Common myeloid progenitor, CD34-positive (primary cell): ENCODE results near the gene FRMD8.

Experiments used
- CTCF ChIA-PET: fragments of 350-600 bp; sonication (Branson Sonifier 250); formaldehyde crosslinking; loops from one replicate; lab custom pipeline; 2021; ENCODE audit warnings: antibody characterized with exemption; lab: Charles Lee
- POLR2A ChIA-PET: fragments of 350-600 bp; sonication (Branson Sonifier 250); formaldehyde crosslinking; loops from one replicate; lab custom pipeline; 2021; ENCODE audit warnings: antibody characterized with exemption; lab: Charles Lee
- DNase-seq, 3 donors: peaks; one replicate each; pipeline versions ENCODE4 v3.0.0 to v3.0.0-alpha.2; 2013
- H3K27ac ChIP-seq, 2 experiments: 1 replicate in 1 of 2; 2 replicates in 1 of 2; pipeline ENCODE4 v1.7.0; 2013; ENCODE audit warnings: inconsistent platforms in 2 of 2, low read length in 2 of 2, mild to moderate bottlenecking in 2 of 2, low read depth in 1 of 2, moderate library complexity in 1 of 2; ENCODE audit not compliant: severe bottlenecking in 2 of 2, insufficient read depth in 1 of 2, poor library complexity in 1 of 2
- H3K27me3 ChIP-seq, 5 experiments: replicated peaks in 2 of 5; 1 replicate in 3 of 5; 2 replicates in 2 of 5; pipeline versions ENCODE4 v1.6.1 to v1.7.0; 2013; ENCODE audit warnings: low read length in 4 of 5, mild to moderate bottlenecking in 2 of 5, moderate library complexity in 2 of 5, inconsistent platforms in 1 of 5; ENCODE audit not compliant: insufficient read depth in 5 of 5, control insufficient read depth in 4 of 5
- H3K36me3 ChIP-seq, 4 experiments: 1 replicate in 2 of 4; 2 replicates in 2 of 4; pipeline versions ENCODE4 v1.6.1 to v1.7.0; 2013; ENCODE audit warnings: low read length in 3 of 4, control low read depth in 1 of 4, mild to moderate bottlenecking in 1 of 4; ENCODE audit not compliant: control insufficient read depth in 4 of 4, insufficient read depth in 4 of 4
- H3K4me1 ChIP-seq, 4 experiments: 1 replicate in 3 of 4; 2 replicates in 1 of 4; pipeline versions ENCODE4 v1.6.1 to v1.7.1; 2013; ENCODE audit warnings: low read length in 3 of 4, mild to moderate bottlenecking in 3 of 4, control low read depth in 1 of 4, inconsistent platforms in 1 of 4, moderate library complexity in 1 of 4; ENCODE audit not compliant: control insufficient read depth in 4 of 4, insufficient read depth in 4 of 4; ENCODE audit errors: control extremely low read depth in 1 of 4
- H3K4me3 ChIP-seq, 7 experiments: 1 replicate in 4 of 7; 2 replicates in 3 of 7; pipeline versions ENCODE4 v1.5.1 to v1.7.0; 2013; ENCODE audit warnings: mild to moderate bottlenecking in 7 of 7, low read length in 6 of 7, moderate library complexity in 6 of 7, inconsistent platforms in 2 of 7, low read depth in 2 of 7, control low read depth in 1 of 7; ENCODE audit not compliant: insufficient read depth in 4 of 7, control insufficient read depth in 1 of 7; ENCODE audit errors: extremely low read depth in 1 of 7
- H3K9me3 ChIP-seq, 5 experiments: 1 replicate in 4 of 5; 2 replicates in 1 of 5; pipeline versions ENCODE4 v1.6.1 to v1.7.1; 2013; ENCODE audit warnings: low read length in 4 of 5, mild to moderate bottlenecking in 2 of 5, inconsistent platforms in 1 of 5, low read depth in 1 of 5, moderate library complexity in 1 of 5; ENCODE audit not compliant: control insufficient read depth in 4 of 5, insufficient read depth in 2 of 5; ENCODE audit errors: control extremely low read depth in 1 of 5
- WGBS: methylation state at CpG from one replicate; pipeline ENCODE4 v1.1.5; 2013; ENCODE audit not compliant: insufficient coverage; 5-methylcytosine and 5-hydroxymethylcytosine counted together

Gene FRMD8

GRCh38 chr11:65356394-65356972 is 30.0 kb upstream of the FRMD8 start:
- Histone ChIP-seq H3K36me3 (peaks cover 5 to 16% (median 14%) of the 10 kb centered on the region in 4 experiments), H3K4me1 (peaks cover 0 to 26% (median 24%) of the 10 kb centered on the region in 4 experiments), H3K4me3 (peak overlapping the region in 1 of 7 experiments; percentile 74), H3K27ac (no peak overlapping the region), H3K27me3 (peaks cover 0 to 2% (median 0%) of the 10 kb centered on the region in 5 experiments), H3K9me3 (no peaks in the 10 kb centered on the region)
- POLR2A ChIA-PET: interaction anchor here (0.6 to 1.0 kb wide), 4 partner anchors 22 to 150 kb away, joined by 3 to 5 read pairs (median 4); no protein-coding TSS in a partner anchor
- CTCF ChIA-PET: interaction anchor here (0.6 to 2.0 kb wide), 10 partner anchors 22 to 161 kb away, joined by 3 to 5 read pairs (median 3); partner anchors contain the start of genes DPF2 and MALAT1
- 97% methylated on average over 30 of the region's 30 CpGs for WGBS
- no peak for DNase-seq

GRCh38 chr11:65357856-65358356 is 28.5 kb upstream of the FRMD8 start:
- Histone ChIP-seq H3K4me3 (no peak overlapping the region), H3K27me3 (peaks cover 0 to 2% (median 0%) of the 10 kb centered on the region in 5 experiments), H3K9me3 (no peaks in the 10 kb centered on the region), H3K27ac (no peak overlapping the region), H3K36me3 (peaks cover 0 to 3% (median 3%) of the 10 kb centered on the region in 4 experiments), H3K4me1 (peaks cover 3 to 39% (median 33%) of the 10 kb centered on the region in 4 experiments)
- CTCF ChIA-PET: interaction anchor here (0.7 to 1.6 kb wide), 2 partner anchors 13 to 17 kb away, joined by 5 read pairs; no protein-coding TSS in a partner anchor
- WGBS: 97% methylated on average over 7 of the region's 8 CpGs
- POLR2A ChIA-PET: interaction anchor here (0.6 to 1.0 kb wide), 2 partner anchors 148 to 233 kb away, joined by 3 to 4 read pairs; no protein-coding TSS in a partner anchor
- DNase-seq: no peak

GRCh38 chr11:65362320-65362931 is 24.0 kb upstream of the FRMD8 start:
- ChIA-PET CTCF (interaction anchor here (1.0 to 2.6 kb wide), 6 partner anchors 10 to 231 kb away, joined by 3 to 15 read pairs (median 4); partner anchors contain the start of gene TIGD3), POLR2A (interaction anchor here (0.6 to 1.7 kb wide), 5 partner anchors 12 to 241 kb away, joined by 3 to 5 read pairs (median 4); no protein-coding TSS in a partner anchor)
- WGBS: 33% methylated on average over 5 of the region's 10 CpGs
- H3K27ac ChIP-seq: peak overlapping the region; percentile 40 to 74
- H3K9me3 ChIP-seq: no peaks in the 10 kb centered on the region
- DNase-seq: peak; percentile 73 to 90 (median 86)
- H3K4me1 ChIP-seq: peaks cover 8 to 27% (median 24%) of the 10 kb centered on the region in 4 experiments
- H3K4me3 ChIP-seq: peak overlapping the region in 4 of 7 experiments; percentile 32 to 48 (median 40)
- H3K36me3 ChIP-seq: no peaks in the 10 kb centered on the region
- H3K27me3 ChIP-seq: no peaks in the 10 kb centered on the region

DNA sequence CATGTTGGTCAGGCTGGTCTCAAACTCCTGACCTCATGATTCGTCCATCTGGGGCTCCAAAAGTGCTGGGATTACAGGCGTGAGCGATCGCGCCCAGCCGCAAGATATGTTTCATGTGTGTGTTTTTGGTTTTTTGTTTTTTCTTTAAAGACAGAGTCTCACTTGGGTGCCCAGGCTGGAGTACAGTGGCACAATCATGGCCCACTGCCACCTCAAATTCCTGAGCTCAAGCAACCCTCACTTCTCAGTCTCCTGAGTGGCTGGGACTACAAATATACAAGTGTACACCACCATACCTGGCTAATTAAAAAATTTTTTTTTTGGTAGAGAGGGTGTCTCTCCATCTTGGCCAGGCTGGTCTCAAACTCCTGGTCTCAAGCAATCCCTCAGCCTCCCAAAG is 23.5 kb upstream of the FRMD8 start:
- WGBS: no CpG with 5 or more reads among the region's 6 CpGs
- no peaks in the 10 kb centered on the region for H3K36me3 ChIP-seq
- H3K4me1 ChIP-seq: peaks cover 8 to 27% (median 24%) of the 10 kb centered on the region in 4 experiments
- CTCF ChIA-PET: interaction anchor here (1.3 to 2.6 kb wide), 6 partner anchors 10 to 230 kb away, joined by 3 to 15 read pairs (median 4); partner anchors contain the start of gene TIGD3
- POLR2A ChIA-PET: interaction anchor here (0.9 to 1.7 kb wide), 2 partner anchors 13 to 16 kb away, joined by 4 to 5 read pairs; no protein-coding TSS in a partner anchor
- H3K9me3 ChIP-seq: no peaks in the 10 kb centered on the region
- peak overlapping the region in 3 of 7 experiments; percentile 32 to 42 (median 36) for H3K4me3 ChIP-seq
- H3K27ac ChIP-seq: peak overlapping the region; percentile 40 to 74
- DNase-seq: no peak
- no peaks in the 10 kb centered on the region for H3K27me3 ChIP-seq

GRCh38 chr11:65363770-65364169 is 22.7 kb upstream of the FRMD8 start:
- no peak overlapping the region for H3K27ac ChIP-seq
- DNase-seq: no peak
- H3K9me3 ChIP-seq: no peaks in the 10 kb centered on the region
- peaks cover 8 to 27% (median 24%) of the 10 kb centered on the region in 4 experiments for H3K4me1 ChIP-seq
- ChIA-PET POLR2A (no interaction called here), CTCF (interaction anchor here (1.3 to 2.1 kb wide), 2 partner anchors 52 to 106 kb away, joined by 4 to 7 read pairs; no protein-coding TSS in a partner anchor)
- WGBS: 100% methylated on average over 2 of the region's 3 CpGs
- no peak overlapping the region for H3K4me3 ChIP-seq
- H3K36me3 ChIP-seq: no peaks in the 10 kb centered on the region
- H3K27me3 ChIP-seq: no peaks in the 10 kb centered on the region

- Histone ChIP-seq H3K27me3 (no peaks in the 10 kb centered on the region), H3K4me3 (peak overlapping the region in 1 of 7 experiments; percentile 38), H3K4me1 (peaks cover 8 to 33% (median 31%) of the 10 kb centered on the region in 4 experiments), H3K9me3 (no peaks in the 10 kb centered on the region), H3K27ac (peak overlapping the region in 1 of 2 experiments; percentile 49), H3K36me3 (no peaks in the 10 kb centered on the region)
- ChIA-PET POLR2A (interaction anchor here (0.5 to 1.1 kb wide), 5 partner anchors 52 to 139 kb away, joined by 3 to 7 read pairs (median 3); partner anchors contain the start of gene MALAT1), CTCF (interaction anchor here (1.1 to 3.1 kb wide), 6 partner anchors 10 to 143 kb away, joined by 3 to 22 read pairs (median 4); no protein-coding TSS in a partner anchor)
- DNase-seq: peak; percentile 73 to 79 (median 77)
- 8% methylated on average over 4 of the region's 4 CpGs for WGBS
Measured at GRCh38 chr11:65366340-65366773, 20.1 kb upstream of the FRMD8 start.
